ENCODE measurements around the gene ATP10D. TPM values are rescaled to one million over a fixed set of nuclear protein-coding genes. Genes with fewer than 3 reads are reported as not detected.
A peak's percentile ranks its signal among the peaks of the same experiment; 100 is the strongest.

ATP10D gene
- total and polyA plus RNA-seq, 9 of the 15 experiments (the other 6 are each of a cell fraction or from before 2014, with no cell fraction given) = 0.10 to 0.36 (median 0.19) TPM; not detected in 1

DNA sequence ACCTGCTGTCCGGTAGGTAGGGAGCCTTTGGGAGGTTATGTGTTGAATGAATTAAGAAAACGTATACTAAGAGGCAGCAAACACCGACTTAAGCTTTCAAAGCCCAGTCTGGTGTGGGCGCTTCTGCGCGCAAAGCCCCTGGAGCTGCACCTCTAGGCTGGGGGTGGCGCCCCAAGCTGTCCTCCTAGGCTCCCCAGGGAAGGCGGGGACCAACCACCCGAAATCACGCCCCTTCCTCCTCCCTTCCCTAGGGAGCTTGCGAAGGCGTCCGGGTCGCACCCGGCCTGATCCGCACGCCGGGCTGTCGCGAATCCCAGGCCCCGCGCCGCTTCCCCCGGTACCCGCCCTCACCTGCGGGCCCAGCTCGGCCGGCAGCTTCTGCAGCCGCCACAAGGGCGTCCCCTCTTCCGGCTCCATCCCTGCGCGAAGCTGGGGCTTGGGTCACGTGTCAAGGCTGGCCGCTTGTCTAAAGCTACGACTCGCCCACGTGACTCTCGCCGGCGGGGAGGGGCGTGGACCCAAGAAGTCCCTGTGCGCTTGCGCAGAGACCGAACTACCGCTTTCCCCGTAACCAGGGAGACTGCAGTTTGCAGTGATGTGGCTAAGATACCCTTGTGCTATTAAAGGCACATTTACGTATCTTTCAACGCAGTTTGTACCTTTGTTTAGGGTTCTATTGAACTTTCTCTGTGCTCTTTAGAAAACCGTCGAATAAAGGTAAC, 21.7 kb upstream of the ATP10D start, which contains the start of gene COMMD8 (continued):
- TF ChIP-seq, protein P1, sequence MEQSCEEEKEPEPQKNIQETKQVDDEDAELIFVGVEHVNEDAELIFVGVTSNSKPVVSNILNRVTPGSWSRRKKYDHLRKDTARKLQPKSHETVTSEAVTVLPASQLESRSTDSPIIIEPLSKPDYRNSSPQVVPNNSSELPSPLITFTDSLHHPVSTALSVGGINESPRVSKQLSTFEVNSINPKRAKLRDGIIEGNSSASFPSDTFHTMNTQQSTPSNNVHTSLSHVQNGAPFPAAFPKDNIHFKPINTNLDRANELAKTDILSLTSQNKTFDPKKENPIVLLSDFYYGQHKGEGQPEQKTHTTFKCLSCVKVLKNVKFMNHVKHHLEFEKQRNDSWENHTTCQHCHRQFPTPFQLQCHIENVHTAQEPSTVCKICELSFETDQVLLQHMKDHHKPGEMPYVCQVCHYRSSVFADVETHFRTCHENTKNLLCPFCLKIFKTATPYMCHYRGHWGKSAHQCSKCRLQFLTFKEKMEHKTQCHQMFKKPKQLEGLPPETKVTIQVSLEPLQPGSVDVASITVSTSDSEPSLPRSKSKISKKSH (CRISPR knock-in tag; IDR thresholded peaks at IDR 0.05) = no peak
- no peak for TF ChIP-seq E2F3 (CRISPR knock-in tag; IDR thresholded peaks at IDR 0.05)
- no peak for TF ChIP-seq SMAD3 (CRISPR knock-in tag; conservative IDR thresholded peaks at IDR 0.05)
- TF ChIP-seq, protein P2, sequence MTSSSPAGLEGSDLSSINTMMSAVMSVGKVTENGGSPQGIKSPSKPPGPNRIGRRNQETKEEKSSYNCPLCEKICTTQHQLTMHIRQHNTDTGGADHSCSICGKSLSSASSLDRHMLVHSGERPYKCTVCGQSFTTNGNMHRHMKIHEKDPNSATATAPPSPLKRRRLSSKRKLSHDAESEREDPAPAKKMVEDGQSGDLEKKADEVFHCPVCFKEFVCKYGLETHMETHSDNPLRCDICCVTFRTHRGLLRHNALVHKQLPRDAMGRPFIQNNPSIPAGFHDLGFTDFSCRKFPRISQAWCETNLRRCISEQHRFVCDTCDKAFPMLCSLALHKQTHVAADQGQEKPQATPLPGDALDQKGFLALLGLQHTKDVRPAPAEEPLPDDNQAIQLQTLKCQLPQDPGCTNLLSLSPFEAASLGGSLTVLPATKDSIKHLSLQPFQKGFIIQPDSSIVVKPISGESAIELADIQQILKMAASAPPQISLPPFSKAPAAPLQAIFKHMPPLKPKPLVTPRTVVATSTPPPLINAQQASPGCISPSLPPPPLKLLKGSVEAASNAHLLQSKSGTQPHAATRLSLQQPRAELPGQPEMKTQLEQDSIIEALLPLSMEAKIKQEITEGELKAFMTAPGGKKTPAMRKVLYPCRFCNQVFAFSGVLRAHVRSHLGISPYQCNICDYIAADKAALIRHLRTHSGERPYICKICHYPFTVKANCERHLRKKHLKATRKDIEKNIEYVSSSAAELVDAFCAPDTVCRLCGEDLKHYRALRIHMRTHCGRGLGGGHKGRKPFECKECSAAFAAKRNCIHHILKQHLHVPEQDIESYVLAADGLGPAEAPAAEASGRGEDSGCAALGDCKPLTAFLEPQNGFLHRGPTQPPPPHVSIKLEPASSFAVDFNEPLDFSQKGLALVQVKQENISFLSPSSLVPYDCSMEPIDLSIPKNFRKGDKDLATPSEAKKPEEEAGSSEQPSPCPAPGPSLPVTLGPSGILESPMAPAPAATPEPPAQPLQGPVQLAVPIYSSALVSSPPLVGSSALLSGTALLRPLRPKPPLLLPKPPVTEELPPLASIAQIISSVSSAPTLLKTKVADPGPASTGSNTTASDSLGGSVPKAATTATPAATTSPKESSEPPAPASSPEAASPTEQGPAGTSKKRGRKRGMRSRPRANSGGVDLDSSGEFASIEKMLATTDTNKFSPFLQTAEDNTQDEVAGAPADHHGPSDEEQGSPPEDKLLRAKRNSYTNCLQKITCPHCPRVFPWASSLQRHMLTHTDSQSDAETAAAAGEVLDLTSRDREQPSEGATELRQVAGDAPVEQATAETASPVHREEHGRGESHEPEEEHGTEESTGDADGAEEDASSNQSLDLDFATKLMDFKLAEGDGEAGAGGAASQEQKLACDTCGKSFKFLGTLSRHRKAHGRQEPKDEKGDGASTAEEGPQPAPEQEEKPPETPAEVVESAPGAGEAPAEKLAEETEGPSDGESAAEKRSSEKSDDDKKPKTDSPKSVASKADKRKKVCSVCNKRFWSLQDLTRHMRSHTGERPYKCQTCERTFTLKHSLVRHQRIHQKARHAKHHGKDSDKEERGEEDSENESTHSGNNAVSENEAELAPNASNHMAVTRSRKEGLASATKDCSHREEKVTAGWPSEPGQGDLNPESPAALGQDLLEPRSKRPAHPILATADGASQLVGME (CRISPR knock-in tag; IDR thresholded peaks at IDR 0.05) = peak; percentile 91
- peak; percentile 62; the same call in 1 of the 2 replicates for TF ChIP-seq NBN (IDR thresholded peaks at IDR 0.05; ENCODE audit: low read depth)
- TF ChIP-seq, protein P3, sequence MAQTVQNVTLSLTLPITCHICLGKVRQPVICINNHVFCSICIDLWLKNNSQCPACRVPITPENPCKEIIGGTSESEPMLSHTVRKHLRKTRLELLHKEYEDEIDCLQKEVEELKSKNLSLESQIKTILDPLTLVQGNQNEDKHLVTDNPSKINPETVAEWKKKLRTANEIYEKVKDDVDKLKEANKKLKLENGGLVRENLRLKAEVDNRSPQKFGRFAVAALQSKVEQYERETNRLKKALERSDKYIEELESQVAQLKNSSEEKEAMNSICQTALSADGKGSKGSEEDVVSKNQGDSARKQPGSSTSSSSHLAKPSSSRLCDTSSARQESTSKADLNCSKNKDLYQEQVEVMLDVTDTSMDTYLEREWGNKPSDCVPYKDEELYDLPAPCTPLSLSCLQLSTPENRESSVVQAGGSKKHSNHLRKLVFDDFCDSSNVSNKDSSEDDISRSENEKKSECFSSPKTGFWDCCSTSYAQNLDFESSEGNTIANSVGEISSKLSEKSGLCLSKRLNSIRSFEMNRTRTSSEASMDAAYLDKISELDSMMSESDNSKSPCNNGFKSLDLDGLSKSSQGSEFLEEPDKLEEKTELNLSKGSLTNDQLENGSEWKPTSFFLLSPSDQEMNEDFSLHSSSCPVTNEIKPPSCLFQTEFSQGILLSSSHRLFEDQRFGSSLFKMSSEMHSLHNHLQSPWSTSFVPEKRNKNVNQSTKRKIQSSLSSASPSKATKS (CRISPR knock-in tag; IDR thresholded peaks at IDR 0.05) = no peak
- TF ChIP-seq ZBTB17 (CRISPR knock-in tag; IDR thresholded peaks at IDR 0.05) = peak; percentile 23; the same call in 1 of the 2 replicates
- TF ChIP-seq MTA1 (IDR thresholded peaks at IDR 0.05; ENCODE audit: borderline replicate concordance) = no peak
- TF ChIP-seq, protein P4, sequence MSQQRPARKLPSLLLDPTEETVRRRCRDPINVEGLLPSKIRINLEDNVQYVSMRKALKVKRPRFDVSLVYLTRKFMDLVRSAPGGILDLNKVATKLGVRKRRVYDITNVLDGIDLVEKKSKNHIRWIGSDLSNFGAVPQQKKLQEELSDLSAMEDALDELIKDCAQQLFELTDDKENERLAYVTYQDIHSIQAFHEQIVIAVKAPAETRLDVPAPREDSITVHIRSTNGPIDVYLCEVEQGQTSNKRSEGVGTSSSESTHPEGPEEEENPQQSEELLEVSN (IDR thresholded peaks at IDR 0.05; ENCODE audit: borderline replicate concordance in 1 of 2, extremely low read depth in 1 of 2, insufficient read depth in 1 of 2, insufficient read length in 1 of 2, low read depth in 1 of 2, low read length in 1 of 2, poor library complexity in 1 of 2, severe bottlenecking in 1 of 2) = peak; percentile 50 to 81
- TF ChIP-seq ZNF282 (CRISPR knock-in tag; IDR thresholded peaks at IDR 0.05) = no peak
- TF ChIP-seq, protein P5, sequence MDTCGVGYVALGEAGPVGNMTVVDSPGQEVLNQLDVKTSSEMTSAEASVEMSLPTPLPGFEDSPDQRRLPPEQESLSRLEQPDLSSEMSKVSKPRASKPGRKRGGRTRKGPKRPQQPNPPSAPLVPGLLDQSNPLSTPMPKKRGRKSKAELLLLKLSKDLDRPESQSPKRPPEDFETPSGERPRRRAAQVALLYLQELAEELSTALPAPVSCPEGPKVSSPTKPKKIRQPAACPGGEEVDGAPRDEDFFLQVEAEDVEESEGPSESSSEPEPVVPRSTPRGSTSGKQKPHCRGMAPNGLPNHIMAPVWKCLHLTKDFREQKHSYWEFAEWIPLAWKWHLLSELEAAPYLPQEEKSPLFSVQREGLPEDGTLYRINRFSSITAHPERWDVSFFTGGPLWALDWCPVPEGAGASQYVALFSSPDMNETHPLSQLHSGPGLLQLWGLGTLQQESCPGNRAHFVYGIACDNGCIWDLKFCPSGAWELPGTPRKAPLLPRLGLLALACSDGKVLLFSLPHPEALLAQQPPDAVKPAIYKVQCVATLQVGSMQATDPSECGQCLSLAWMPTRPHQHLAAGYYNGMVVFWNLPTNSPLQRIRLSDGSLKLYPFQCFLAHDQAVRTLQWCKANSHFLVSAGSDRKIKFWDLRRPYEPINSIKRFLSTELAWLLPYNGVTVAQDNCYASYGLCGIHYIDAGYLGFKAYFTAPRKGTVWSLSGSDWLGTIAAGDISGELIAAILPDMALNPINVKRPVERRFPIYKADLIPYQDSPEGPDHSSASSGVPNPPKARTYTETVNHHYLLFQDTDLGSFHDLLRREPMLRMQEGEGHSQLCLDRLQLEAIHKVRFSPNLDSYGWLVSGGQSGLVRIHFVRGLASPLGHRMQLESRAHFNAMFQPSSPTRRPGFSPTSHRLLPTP (IDR thresholded peaks at IDR 0.05; ENCODE audit: borderline replicate concordance, extremely low read depth, insufficient read length) = no peak
- no peak for TF ChIP-seq MCM2 (IDR thresholded peaks at IDR 0.05; ENCODE audit: low read depth)
- TF ChIP-seq ZNF253 (CRISPR knock-in tag; conservative IDR thresholded peaks at IDR 0.05) = no peak
